NOMO-1 (cell line): ENCODE data around the gene TANC1.

Experiments used
- DNase-seq, 2 experiments: peaks; one replicate each; lab custom pipeline; 2025; ENCODE audit not compliant: unreplicated experiment in 2 of 2; lab: John Stamatoyannopoulos, UW

The TANC1 gene

DNA sequence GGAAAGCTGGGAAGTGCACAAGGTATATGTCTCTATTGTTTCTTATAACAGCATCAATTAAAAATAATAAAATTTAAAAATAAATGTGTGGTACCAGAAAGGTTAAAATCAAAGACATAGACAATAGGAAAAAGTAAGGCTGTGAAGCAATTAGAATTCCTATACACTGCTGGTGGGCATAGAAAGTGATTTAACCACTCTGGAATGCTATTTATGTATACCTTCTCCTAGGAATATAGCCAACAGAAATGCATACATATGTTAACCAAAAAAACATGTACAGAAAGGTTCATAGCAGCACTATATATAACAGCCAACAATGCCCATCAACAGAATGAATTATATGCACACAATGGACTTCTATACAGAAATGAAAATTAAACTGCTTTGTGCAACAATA is 275.1 kb downstream of the TANC1 start:
- DNase-seq, result no peak

GRCh38 chr2:159246325-159246988 is 278.0 kb downstream of the TANC1 start:
- no peak for DNase-seq

DNA sequence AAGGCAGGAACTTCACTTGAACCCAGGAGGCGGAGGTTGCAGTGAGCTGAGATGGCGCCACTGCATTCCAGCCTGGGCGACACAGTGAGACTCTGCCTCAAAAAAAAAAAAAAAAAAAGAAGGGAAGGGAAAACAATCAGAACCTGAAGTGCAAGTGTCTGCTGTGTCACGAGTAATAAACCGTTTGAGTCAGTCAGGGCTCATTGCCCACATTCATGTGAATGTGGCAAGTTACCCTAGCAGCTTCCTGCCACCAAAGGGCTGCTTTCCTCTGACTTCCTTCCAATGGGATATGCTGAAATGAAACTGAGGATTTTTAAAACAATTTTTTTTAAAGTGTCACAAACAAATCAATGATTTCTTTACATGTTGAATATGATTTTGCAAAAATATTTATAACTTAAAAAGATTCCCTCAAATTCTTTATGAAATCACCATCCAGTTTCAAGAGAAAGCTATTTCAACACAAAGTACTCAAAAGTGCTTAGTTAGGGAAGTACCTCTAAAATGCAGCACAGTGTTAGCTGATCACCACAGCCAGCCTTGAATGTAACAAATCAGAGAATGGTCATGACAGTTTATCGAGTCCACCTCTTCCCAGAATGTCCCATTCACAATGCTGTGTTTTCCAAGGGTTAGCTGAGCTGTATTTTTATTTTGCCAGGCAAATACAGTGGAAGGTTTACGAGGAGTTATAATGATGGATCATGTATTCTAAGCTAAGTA is 281.7 kb downstream of the TANC1 start:
- DNase-seq, result peak; percentile 76 to 90

- no peak for DNase-seq
Observed at GRCh38 chr2:159251296-159252173, 283.1 kb downstream of the TANC1 start.

GRCh38 chr2:159252905-159253304 is 284.5 kb downstream of the TANC1 start:
- DNase-seq, result no peak

- DNase-seq, result no peak
Observed at GRCh38 chr2:159256159-159256558, 287.7 kb downstream of the TANC1 start.

DNA sequence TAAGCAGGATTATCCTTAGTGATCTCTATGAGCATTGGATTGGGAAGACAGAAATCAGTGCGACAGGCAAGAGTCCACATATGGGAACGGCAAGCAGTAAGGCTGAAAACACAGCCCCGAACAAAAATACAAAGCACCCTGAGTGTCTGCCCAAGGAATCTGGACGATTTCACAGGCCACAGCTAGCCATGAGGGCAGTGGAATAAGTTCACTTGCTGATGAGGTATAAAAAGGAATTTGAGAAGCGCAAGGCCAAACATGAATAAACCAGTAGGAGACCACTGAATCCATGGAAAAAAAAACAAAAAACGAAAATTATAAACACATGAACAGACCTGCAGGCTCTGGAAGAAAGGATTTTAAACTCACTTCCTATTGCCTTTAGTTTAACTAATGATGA is 293.8 kb downstream of the TANC1 start:
- DNase-seq, result no peak

GRCh38 chr2:159262904-159263303 is 294.5 kb downstream of the TANC1 start:
- DNase-seq, result no peak

- DNase-seq, result no peak
Observed at GRCh38 chr2:159265171-159265576, 296.7 kb downstream of the TANC1 start.

DNA sequence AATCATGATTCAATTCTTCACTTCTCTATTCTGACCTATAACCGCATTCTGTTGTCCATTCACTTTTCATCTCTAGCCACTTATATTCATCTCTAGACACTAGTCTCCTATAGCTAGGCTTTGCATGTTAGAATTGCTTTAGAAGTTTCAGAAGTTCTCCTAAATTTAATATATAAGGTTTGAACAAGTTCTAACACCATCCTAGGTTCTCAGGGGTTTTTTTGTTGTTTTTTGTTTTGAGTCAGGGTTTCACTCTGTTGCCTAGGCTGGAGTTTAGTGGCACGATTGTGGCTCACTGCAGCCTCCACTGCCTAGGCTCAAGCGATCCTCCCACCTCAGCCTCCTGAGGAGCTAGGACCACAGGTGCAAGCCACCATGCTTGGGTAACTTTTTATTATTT is 298.1 kb downstream of the TANC1 start:
- DNase-seq, result no peak

DNA sequence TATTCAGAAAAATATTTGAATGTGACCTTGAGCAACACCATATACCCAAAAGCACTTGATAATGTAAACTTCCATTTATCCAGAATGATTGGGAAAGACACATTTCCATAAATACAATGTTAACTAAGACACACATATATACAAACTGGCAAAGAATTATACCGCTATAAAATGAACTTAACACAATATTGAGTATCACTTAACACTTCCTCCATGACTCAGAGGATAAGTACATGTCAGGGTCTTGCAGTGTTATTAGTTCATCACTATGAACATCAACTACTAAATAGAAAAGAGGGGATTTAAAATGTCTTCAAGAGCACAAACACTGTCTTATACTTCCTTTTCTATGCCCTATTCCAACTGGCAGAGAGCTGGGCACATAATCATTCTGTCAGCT is 299.5 kb downstream of the TANC1 start:
- no peak for DNase-seq

DNA sequence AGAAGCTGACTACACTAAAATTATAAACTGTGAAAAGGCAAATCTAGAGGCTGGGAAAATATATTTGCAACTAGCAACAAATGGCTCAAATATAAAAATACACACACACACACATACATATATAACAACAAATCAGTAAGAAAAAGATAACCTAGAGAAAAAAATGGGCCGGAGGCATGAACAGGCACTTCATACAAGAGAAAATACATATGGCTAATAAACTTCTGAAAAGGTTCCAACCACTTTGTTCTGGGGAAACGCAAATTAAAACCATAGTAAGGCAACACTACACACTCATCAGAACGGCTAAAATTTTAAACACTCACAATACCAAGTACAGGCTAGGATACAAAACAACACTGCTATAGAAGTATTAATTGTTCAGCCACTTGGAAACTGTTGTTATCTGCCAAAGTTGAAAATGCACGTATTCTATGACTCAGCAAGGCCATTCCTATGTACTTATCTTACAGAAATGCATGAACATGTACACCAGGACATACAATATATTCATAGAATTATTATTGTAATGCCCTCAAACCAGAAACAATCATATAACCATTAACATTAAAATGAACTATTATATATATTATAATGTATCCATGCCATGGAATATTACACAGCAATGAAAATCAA is 302.4 kb downstream of the TANC1 start:
- DNase-seq, result no peak

DNA sequence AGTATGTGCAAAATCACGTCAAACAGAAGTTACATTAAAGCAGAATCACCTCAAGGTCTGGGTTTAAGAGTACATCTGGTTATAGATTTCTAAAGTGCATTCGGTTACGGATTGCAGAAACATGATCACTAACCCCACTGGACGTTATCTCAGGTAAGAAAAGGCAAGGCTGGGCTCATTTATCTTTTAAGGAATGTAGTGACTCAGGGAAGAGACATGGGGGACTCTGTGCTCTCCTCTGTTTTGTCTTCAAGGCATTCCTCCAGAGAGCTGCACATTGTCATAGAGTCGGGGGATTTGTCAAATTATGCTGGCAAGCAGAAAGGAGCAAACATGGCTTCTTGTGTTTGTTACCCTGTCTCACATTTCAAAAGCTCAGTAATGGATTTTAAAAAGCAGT is 303.7 kb downstream of the TANC1 start:
- no peak for DNase-seq

DNA sequence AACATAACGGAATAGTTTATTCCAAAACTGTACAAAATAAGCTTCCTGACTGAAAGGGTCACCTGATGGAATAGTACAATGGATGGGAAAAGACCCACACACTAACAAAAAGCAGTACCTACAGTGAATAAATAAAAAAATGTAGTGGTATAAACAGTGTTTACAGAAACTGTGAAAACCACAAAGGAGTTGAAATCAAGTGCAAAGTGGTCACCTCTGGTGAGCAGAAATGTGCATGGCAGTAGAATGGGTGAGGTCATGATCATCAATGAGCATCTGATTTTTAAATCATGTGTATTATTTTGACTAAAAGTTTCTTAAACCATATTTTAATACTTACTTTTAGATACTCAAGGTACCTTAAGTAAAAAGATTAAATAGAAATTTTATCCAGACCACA is 306.7 kb downstream of the TANC1 start:
- no peak for DNase-seq

DNA sequence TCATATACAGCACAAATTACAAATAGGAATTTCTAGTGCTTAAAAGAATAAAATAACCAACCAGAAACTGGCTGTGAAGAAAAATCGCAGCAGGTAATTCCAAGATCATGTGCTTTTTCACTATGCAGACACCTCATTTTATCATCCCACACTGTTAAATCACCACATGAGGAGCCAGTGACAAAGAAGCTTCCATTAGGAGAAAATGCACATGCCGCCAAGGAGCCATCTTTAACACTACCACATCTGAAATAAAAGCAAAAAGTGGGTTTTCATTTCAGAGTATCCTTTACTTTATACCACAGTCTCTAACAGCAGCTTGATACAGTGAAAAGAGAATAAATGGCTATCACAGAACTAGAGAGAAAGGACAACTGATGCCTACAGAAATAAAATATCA is 311.3 kb downstream of the TANC1 start:
- no peak for DNase-seq

GRCh38 chr2:159281002-159281401 is 312.6 kb downstream of the TANC1 start:
- no peak for DNase-seq
